ENCODE results near the gene GCFC2. TPM values are rescaled to one million over a fixed set of nuclear protein-coding genes. Genes with fewer than 3 reads are reported as not detected.

GCFC2 gene
- total and polyA plus RNA-seq, 4 donors = 9.5 to 44.9 (median 20.4) TPM

DNA sequence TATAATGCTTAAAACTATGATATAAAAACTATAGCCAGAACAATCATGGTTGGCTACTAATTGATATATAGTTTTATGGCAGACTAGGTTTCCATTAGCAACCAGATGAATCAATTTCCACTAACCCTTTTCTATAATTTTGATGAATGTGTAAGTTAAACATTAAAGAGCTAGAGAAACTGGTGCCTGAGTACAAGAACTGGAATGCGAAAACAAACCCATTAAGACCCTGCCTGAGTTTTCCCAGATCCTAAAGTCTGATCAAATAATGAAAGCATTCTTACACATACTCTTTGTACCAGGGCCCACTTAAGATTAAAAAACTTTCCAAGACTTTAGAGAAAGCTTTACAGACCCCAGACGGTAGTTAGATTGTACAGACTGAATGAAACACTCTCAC lies 42.8 kb downstream of the GCFC2 start:
- H3K4me1 ChIP-seq (ENCODE audit: control insufficient read depth in 5 of 5, insufficient read depth in 5 of 5, low read length in 5 of 5) = peaks cover 0 to 3% (median 0%) of the 10 kb centered on the region in 5 donors
- ATAC-seq (ENCODE audit: insufficient read depth, low FRiP score) (no peak), DNase-seq (peak in 2 of 3 donors; percentile 42 to 50)
- no peak overlapping the region for H3K4me3 ChIP-seq
- no peaks in the 10 kb centered on the region for H3K9me3 ChIP-seq (ENCODE audit: control insufficient read depth in 4 of 4, insufficient read depth in 3 of 4, low read length in 3 of 4)
- peaks cover 6 to 27% (median 17%) of the 10 kb centered on the region in 4 donors for H3K36me3 ChIP-seq (ENCODE audit: control insufficient read depth in 4 of 4, insufficient read depth in 4 of 4, low read length in 4 of 4)
- 74 to 89% methylated on average over 2 of the region's 2 CpGs for WGBS, 2 donors
- H3K27me3 ChIP-seq (ENCODE audit: control insufficient read depth in 3 of 3, insufficient read depth in 3 of 3, low read length in 2 of 3) = no peaks in the 10 kb centered on the region
- no peak for TF ChIP-seq CTCF (IDR thresholded peaks at IDR 0.05; ENCODE audit: control extremely low read depth, extremely low read depth)
- no peak overlapping the region for H3K9ac ChIP-seq (ENCODE audit: insufficient read depth in 1 of 2, low read length in 2 of 2)
- H3K27ac ChIP-seq (ENCODE audit: low read depth in 1 of 2, low read length in 1 of 2) = no peak overlapping the region

DNA sequence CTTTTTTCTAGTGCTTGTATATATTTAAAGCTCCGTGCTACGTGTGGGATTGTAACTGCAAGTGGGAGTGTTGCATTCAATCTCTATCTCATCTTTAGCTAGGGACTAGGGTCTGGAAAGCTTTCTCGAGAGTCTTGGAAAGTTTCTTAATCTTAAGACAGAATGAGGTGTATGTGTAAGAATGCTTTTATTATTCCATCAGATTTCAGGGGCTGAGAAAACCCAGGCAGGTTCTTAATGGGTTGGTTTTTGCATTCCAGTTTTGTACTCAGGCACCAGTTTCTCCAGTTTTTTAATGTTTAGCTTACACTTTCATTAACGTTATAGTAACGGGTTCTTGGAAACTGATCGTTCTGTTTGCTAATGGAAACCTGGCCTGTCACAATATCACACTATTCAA lies 43.8 kb downstream of the GCFC2 start:
- H3K36me3 ChIP-seq (ENCODE audit: control insufficient read depth in 4 of 4, insufficient read depth in 4 of 4, low read length in 4 of 4) = peaks cover 6 to 25% (median 20%) of the 10 kb centered on the region in 4 donors
- 77 to 90% methylated on average over 6 of the region's 6 CpGs for WGBS, 2 donors
- TF ChIP-seq CTCF (IDR thresholded peaks at IDR 0.05; ENCODE audit: control extremely low read depth, extremely low read depth) = no peak
- H3K27ac ChIP-seq (ENCODE audit: low read depth in 1 of 2, low read length in 1 of 2) = no peak overlapping the region
- ATAC-seq (ENCODE audit: insufficient read depth, low FRiP score) (no peak), DNase-seq (peak; percentile 15 to 75 (median 57))
- no peaks in the 10 kb centered on the region for H3K9me3 ChIP-seq (ENCODE audit: control insufficient read depth in 4 of 4, insufficient read depth in 3 of 4, low read length in 3 of 4)
- H3K27me3 ChIP-seq (ENCODE audit: control insufficient read depth in 3 of 3, insufficient read depth in 3 of 3, low read length in 2 of 3) = no peaks in the 10 kb centered on the region
- H3K4me1 ChIP-seq (ENCODE audit: control insufficient read depth in 5 of 5, insufficient read depth in 5 of 5, low read length in 5 of 5) = peaks cover 0 to 3% (median 0%) of the 10 kb centered on the region in 5 donors
- no peak overlapping the region for H3K4me3 ChIP-seq
- peak overlapping the region in 1 of 2 donors; percentile 42 for H3K9ac ChIP-seq (ENCODE audit: insufficient read depth in 1 of 2, low read length in 2 of 2)

DNA sequence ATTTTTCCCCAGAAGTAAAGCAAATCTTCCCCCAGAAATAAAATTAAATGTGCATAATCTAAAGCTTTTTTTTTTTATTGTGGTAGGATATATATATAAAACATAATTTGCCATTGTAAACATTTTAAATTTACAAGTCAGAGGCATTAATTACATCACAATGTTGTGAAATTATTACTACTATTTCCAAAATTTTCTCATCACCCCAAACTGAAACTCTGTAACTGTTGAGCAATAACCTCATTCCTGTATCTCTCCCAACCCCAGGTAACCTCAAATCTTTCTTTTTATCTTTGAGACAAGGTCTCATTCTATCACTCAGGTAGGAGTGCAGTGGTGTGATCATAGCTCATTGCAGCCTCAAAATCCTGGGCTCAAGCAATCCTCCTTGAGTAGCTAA lies 52.9 kb downstream of the GCFC2 start:
- Histone ChIP-seq H3K9ac (ENCODE audit: insufficient read depth in 1 of 2, low read length in 2 of 2) (no peak overlapping the region), H3K27me3 (ENCODE audit: control insufficient read depth in 3 of 3, insufficient read depth in 3 of 3, low read length in 2 of 3) (no peaks in the 10 kb centered on the region), H3K4me1 (ENCODE audit: control insufficient read depth in 5 of 5, insufficient read depth in 5 of 5, low read length in 5 of 5) (no peaks in the 10 kb centered on the region), H3K4me3 (no peak overlapping the region), H3K9me3 (ENCODE audit: control insufficient read depth in 4 of 4, insufficient read depth in 3 of 4, low read length in 3 of 4) (peaks cover 0 to 7% (median under 1%) of the 10 kb centered on the region in 4 donors), H3K27ac (ENCODE audit: low read depth in 1 of 2, low read length in 1 of 2) (no peak overlapping the region), H3K36me3 (ENCODE audit: control insufficient read depth in 4 of 4, insufficient read depth in 4 of 4, low read length in 4 of 4) (peaks cover 14 to 70% (median 51%) of the 10 kb centered on the region in 4 donors)
- DNase-seq (no peak), ATAC-seq (ENCODE audit: insufficient read depth, low FRiP score) (no peak)
- TF ChIP-seq CTCF (IDR thresholded peaks at IDR 0.05; ENCODE audit: control extremely low read depth, extremely low read depth) = no peak

DNA sequence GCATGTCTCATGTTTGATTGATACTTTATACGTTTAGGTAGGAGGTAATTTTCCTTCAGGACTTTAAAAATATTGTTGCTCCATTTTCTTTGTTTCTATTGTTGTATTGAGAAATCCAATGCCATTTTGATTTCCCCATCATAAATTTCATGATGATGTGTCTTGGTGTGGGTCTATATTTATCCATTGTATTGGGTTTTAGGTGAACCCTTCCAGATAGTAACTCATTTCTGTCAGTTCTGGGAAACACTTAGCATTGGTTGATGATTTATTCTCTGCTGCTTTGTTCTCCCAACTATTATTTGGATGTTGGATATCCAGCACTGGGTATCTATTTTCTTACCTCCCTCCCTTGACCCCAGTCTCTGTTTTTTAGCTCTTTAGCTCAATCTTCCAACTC lies 54.2 kb downstream of the GCFC2 start:
- H3K27ac ChIP-seq (ENCODE audit: low read depth in 1 of 2, low read length in 1 of 2) = no peak overlapping the region
- no peaks in the 10 kb centered on the region for H3K4me1 ChIP-seq (ENCODE audit: control insufficient read depth in 5 of 5, insufficient read depth in 5 of 5, low read length in 5 of 5)
- no peak for DNase-seq
- TF ChIP-seq CTCF (IDR thresholded peaks at IDR 0.05; ENCODE audit: control extremely low read depth, extremely low read depth) = no peak
- no peak overlapping the region for H3K4me3 ChIP-seq
- no peak overlapping the region for H3K9ac ChIP-seq (ENCODE audit: insufficient read depth in 1 of 2, low read length in 2 of 2)
- H3K36me3 ChIP-seq (ENCODE audit: control insufficient read depth in 4 of 4, insufficient read depth in 4 of 4, low read length in 4 of 4) = peaks cover 13 to 70% (median 50%) of the 10 kb centered on the region in 4 donors
- ATAC-seq (ENCODE audit: insufficient read depth, low FRiP score) = no peak
- WGBS, 2 donors = 76 to 87% methylated on average over 1 of the region's 1 CpG
- no peaks in the 10 kb centered on the region for H3K27me3 ChIP-seq (ENCODE audit: control insufficient read depth in 3 of 3, insufficient read depth in 3 of 3, low read length in 2 of 3)
- peaks cover 0 to 7% (median under 1%) of the 10 kb centered on the region in 4 donors for H3K9me3 ChIP-seq (ENCODE audit: control insufficient read depth in 4 of 4, insufficient read depth in 3 of 4, low read length in 3 of 4)
